ENCODE data around the gene NRXN3. TPM values are rescaled to one million over a fixed set of nuclear protein-coding genes. Genes with fewer than 3 reads are reported as not detected.

Gene NRXN3
- total RNA-seq, 4 donors from 2014 or later, result 0.56 to 1.6 (median 1.1) TPM

DNA sequence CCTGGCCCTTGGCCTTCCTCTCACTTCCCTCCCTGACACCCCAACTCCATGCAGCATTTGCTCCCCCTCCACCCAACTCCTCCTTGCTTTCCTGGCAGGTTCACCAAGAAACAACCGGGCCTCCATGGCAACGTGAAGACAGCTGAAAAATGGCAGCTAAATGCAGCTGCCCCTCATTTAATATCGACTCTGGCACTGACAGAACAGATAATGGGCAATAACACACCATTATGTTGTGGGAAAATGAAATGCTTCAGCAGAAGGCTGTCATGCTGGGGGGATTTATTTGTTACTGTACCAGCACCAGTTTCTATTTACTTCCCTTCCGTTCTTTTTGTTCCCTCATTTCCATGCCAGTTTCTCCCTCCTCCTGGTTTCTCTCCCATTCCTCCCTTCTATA is 440.8 kb downstream of the NRXN3 start:
- Histone ChIP-seq H3K9me3 (no peaks in the 10 kb centered on the region), H3K4me1 (peaks cover 5% of the 10 kb centered on the region in 2 donors), H3K36me3 (no peaks in the 10 kb centered on the region), H3K4me3 (replicated peaks in 1 of 3) (no peak overlapping the region), H3K27me3 (no peaks in the 10 kb centered on the region), H3K27ac (no peak overlapping the region)
- TF ChIP-seq, protein P1, sequence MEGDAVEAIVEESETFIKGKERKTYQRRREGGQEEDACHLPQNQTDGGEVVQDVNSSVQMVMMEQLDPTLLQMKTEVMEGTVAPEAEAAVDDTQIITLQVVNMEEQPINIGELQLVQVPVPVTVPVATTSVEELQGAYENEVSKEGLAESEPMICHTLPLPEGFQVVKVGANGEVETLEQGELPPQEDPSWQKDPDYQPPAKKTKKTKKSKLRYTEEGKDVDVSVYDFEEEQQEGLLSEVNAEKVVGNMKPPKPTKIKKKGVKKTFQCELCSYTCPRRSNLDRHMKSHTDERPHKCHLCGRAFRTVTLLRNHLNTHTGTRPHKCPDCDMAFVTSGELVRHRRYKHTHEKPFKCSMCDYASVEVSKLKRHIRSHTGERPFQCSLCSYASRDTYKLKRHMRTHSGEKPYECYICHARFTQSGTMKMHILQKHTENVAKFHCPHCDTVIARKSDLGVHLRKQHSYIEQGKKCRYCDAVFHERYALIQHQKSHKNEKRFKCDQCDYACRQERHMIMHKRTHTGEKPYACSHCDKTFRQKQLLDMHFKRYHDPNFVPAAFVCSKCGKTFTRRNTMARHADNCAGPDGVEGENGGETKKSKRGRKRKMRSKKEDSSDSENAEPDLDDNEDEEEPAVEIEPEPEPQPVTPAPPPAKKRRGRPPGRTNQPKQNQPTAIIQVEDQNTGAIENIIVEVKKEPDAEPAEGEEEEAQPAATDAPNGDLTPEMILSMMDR (IDR thresholded peaks at IDR 0.05), result no peak
- TF ChIP-seq POLR2A (IDR thresholded peaks at IDR 0.05), result no peak
- DNase-seq, result no peak
- intact Hi-C loops (cut with DNase I), result no loop called here
- WGBS, 2 donors, result 87 to 90% methylated on average over 4 of the region's 4 CpGs

GRCh38 chr14:78611796-78612571 is 441.8 kb downstream of the NRXN3 start:
- Histone ChIP-seq H3K27me3 (no peaks in the 10 kb centered on the region), H3K4me1 (peaks cover 5% of the 10 kb centered on the region in 2 donors), H3K27ac (no peak overlapping the region), H3K9me3 (no peaks in the 10 kb centered on the region), H3K4me3 (replicated peaks in 1 of 3) (no peak overlapping the region), H3K36me3 (no peaks in the 10 kb centered on the region)
- intact Hi-C loops (cut with DNase I), result no loop called here
- TF ChIP-seq POLR2A (IDR thresholded peaks at IDR 0.05), result no peak
- TF ChIP-seq, protein P1 (IDR thresholded peaks at IDR 0.05), result no peak
- DNase-seq, result no peak
- WGBS, 2 donors, result 71 to 73% methylated on average over 3 of the region's 3 CpGs

DNA sequence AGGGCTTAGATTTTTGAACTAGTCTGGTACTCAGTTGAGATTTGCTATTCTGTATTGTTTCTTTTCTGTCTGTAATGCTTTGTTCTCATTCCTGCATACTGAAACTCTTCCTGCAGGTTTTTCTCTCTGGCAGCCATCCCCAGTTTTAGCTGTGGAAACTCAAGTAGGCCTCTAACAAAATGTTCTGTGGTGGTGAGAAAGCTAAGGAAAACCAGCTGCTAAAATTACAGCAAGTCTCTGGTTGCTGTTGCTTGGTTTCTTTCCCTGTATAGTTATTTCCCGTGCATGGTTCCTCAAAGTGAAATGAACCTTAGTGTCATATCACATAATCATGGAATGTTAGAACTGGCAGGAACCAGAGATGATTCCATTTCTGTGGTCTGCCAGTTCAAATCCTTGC is 442.5 kb downstream of the NRXN3 start:
- H3K9me3 ChIP-seq, result no peaks in the 10 kb centered on the region
- 18 to 63% methylated on average over 1 of the region's 1 CpG for WGBS, 2 donors
- intact Hi-C loops (cut with DNase I), result no loop called here
- H3K4me1 ChIP-seq, result peaks cover 5% of the 10 kb centered on the region in 2 donors
- no peak overlapping the region for H3K4me3 ChIP-seq (replicated peaks in 1 of 3)
- no peak for TF ChIP-seq POLR2A (IDR thresholded peaks at IDR 0.05)
- TF ChIP-seq, protein P1 (IDR thresholded peaks at IDR 0.05), result no peak
- no peaks in the 10 kb centered on the region for H3K36me3 ChIP-seq
- no peaks in the 10 kb centered on the region for H3K27me3 ChIP-seq
- DNase-seq, result peak; percentile 18 to 26
- peak overlapping the region in 1 of 3 donors; percentile 46 for H3K27ac ChIP-seq

DNA sequence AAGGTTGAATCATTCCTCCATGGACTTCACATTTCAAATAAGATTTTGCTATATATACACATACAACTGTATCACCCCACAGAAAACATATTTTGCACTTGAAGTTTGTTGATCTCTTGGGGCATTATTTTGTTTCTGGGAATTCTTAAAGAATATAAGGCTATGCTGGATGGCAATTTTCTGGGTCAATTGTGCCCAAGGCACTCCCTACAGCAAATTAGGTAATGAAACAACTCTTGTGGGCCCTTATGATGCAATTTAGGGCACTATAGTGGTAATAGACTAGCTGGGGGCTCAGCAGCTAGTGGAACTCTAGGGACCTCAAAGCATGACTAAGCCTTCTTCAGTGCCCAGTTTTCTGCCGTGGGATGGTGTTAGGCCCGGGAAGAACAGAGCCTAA is 444.4 kb downstream of the NRXN3 start:
- H3K4me1 ChIP-seq, result peaks cover 5% of the 10 kb centered on the region in 2 donors
- H3K9me3 ChIP-seq, result no peaks in the 10 kb centered on the region
- DNase-seq, result no peak
- TF ChIP-seq POLR2A (IDR thresholded peaks at IDR 0.05), result no peak
- TF ChIP-seq, protein P1 (IDR thresholded peaks at IDR 0.05), result no peak
- no peak overlapping the region for H3K27ac ChIP-seq
- H3K4me3 ChIP-seq (replicated peaks in 1 of 3), result no peak overlapping the region
- no peaks in the 10 kb centered on the region for H3K36me3 ChIP-seq
- intact Hi-C loops (cut with DNase I), result no loop called here
- H3K27me3 ChIP-seq, result no peaks in the 10 kb centered on the region
- WGBS, 2 donors, result 39 to 70% methylated on average over 2 of the region's 2 CpGs

DNA sequence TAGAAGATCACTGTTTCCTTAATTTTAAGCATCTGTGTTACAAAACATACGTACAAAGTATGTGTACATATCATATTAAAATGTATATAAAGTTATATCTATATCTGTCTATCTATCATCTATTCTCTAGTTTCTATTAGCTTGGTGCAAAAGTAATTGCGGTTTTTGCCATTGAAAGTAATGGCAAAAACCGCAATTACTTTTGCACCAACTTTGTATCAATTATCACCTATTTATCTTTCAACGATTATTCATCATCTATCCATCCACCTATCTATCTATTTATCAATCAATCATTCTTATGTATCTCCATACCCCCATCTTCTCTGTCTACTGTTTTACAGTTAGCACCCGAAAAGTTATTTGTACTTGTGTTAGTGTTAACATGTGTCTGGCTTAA is 447.6 kb downstream of the NRXN3 start:
- Histone ChIP-seq H3K27me3 (no peaks in the 10 kb centered on the region), H3K9me3 (no peaks in the 10 kb centered on the region), H3K4me1 (peaks cover 3 to 5% of the 10 kb centered on the region in 2 donors), H3K36me3 (no peaks in the 10 kb centered on the region), H3K4me3 (replicated peaks in 1 of 3) (no peak overlapping the region), H3K27ac (no peak overlapping the region)
- no peak for DNase-seq
- TF ChIP-seq, protein P1 (IDR thresholded peaks at IDR 0.05), result no peak
- TF ChIP-seq POLR2A (IDR thresholded peaks at IDR 0.05), result no peak
- WGBS, 2 donors, result 79 to 80% methylated on average over 5 of the region's 5 CpGs
- intact Hi-C loops (cut with DNase I), result no loop called here
